Upper lobe of left lung (tissue), 6 donors: ENCODE data around the gene HDHD3. TPM values are rescaled to one million over a fixed set of nuclear protein-coding genes. Genes with fewer than 3 reads are reported as not detected.

Source experiments
- ATAC-seq, 2 donors: fragments of 200-7000 bp; cut with Tn5 transposase; one replicate each; pipeline ENCODE4 v1.9.1; 2022; ENCODE audit warnings: mild to moderate bottlenecking in 2 of 2, moderate library complexity in 2 of 2; ENCODE audit not compliant: low FRiP score in 2 of 2
- DNase-seq, 2 donors: peaks; one replicate each; pipeline ENCODE4 v3.0.0-alpha.2; 2019 to 2020
- H3K27ac ChIP-seq, 4 donors: fragments of 200-600 bp; sonication (generic); one replicate each; pipeline ENCODE4 v1.5.1; 2016 to 2019
- H3K27me3 ChIP-seq, 4 donors: fragments of 200-600 bp; sonication (generic); one replicate each; pipeline ENCODE4 v1.5.1; 2017 to 2019
- H3K36me3 ChIP-seq, 4 donors: fragments of 200-600 bp; sonication (generic); one replicate each; pipeline ENCODE4 v1.5.1; 2016 to 2019
- H3K4me1 ChIP-seq, 4 donors: fragments of 200-600 bp; sonication (generic); one replicate each; pipeline ENCODE4 v1.5.1; 2018 to 2019
- H3K4me3 ChIP-seq, 4 donors: fragments of 200-600 bp; sonication (generic); one replicate each; pipeline ENCODE4 v1.5.1; 2017 to 2019; ENCODE audit warnings: mild to moderate bottlenecking in 2 of 4, moderate library complexity in 1 of 4
- H3K9me3 ChIP-seq, 4 donors: fragments of 200-600 bp; sonication (generic); one replicate each; pipeline ENCODE4 v1.5.1; 2018 to 2019
- EP300 ChIP-seq, 4 donors: sonication (generic); formaldehyde crosslinking; IDR thresholded peaks; one replicate each; pipeline ENCODE4 v1.5.1; 2017; ENCODE audit warnings: antibody characterized with exemption in 4 of 4, control low read depth in 2 of 4
- POLR2A ChIP-seq, 4 donors: fragments of 450-650 bp; IDR thresholded peaks; one replicate each; pipeline ENCODE4 v1.5.1; 2016 to 2017; ENCODE audit warnings: antibody characterized with exemption in 4 of 4, mild to moderate bottlenecking in 2 of 4
- POLR2AphosphoS5 ChIP-seq, 2 donors: sonication (generic); formaldehyde crosslinking; IDR thresholded peaks; one replicate each; pipeline ENCODE4 v1.5.1; 2017; ENCODE audit warnings: antibody characterized with exemption in 2 of 2
- WGBS, 2 donors: methylation state at CpG; one replicate each; pipeline ENCODE4 v1.1.5; 2017 to 2018; 5-methylcytosine and 5-hydroxymethylcytosine counted together
- total RNA-seq, 6 donors: library from RNA; depleted of rRNA in 4 of 6; stranded (reverse); fragments of >200 nt in 4 of 6; gene quantifications; one replicate each; pipeline versions ENCODE4 v1.1.0 to v1.2.1, GENCODE V29; 2016 to 2021
- TF ChIP-seq, protein P1 (sequence below), 6 experiments: fragments of 450-650 bp in 4 of 6; fragments of 200-600 bp in 2 of 6; sonication (generic) in 2 of 6; IDR thresholded peaks; one replicate each; pipeline ENCODE4 v1.5.1; 2016 to 2019; ENCODE audit warnings: antibody characterized with exemption in 6 of 6
- donor health status: DM: no; HTN: no; CAD: no; lungs with moderate emphysema.
- donor health status: DM: no; HTN: yes; CAD: no; lungs with severe emphysema.

HDHD3 gene
- total RNA-seq, 6 donors from 2014 or later = 12.0 to 25.8 (median 19.6) TPM

GRCh38 chr9:113403646-113404045 is 26.9 kb upstream of the HDHD3 start:
- DNase-seq (no peak), ATAC-seq (no peak)
- peak overlapping the region in 2 of 4 donors; percentile 13 to 61 for H3K27ac ChIP-seq
- H3K4me1 ChIP-seq = peaks cover 21 to 37% (median 26%) of the 10 kb centered on the region in 4 donors
- TF ChIP-seq POLR2A (IDR thresholded peaks at IDR 0.05) (no peak), POLR2AphosphoS5 (IDR thresholded peaks at IDR 0.05) (no peak), EP300 (IDR thresholded peaks at IDR 0.05) (no peak)
- TF ChIP-seq, protein P1, sequence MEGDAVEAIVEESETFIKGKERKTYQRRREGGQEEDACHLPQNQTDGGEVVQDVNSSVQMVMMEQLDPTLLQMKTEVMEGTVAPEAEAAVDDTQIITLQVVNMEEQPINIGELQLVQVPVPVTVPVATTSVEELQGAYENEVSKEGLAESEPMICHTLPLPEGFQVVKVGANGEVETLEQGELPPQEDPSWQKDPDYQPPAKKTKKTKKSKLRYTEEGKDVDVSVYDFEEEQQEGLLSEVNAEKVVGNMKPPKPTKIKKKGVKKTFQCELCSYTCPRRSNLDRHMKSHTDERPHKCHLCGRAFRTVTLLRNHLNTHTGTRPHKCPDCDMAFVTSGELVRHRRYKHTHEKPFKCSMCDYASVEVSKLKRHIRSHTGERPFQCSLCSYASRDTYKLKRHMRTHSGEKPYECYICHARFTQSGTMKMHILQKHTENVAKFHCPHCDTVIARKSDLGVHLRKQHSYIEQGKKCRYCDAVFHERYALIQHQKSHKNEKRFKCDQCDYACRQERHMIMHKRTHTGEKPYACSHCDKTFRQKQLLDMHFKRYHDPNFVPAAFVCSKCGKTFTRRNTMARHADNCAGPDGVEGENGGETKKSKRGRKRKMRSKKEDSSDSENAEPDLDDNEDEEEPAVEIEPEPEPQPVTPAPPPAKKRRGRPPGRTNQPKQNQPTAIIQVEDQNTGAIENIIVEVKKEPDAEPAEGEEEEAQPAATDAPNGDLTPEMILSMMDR (IDR thresholded peaks at IDR 0.05) = no peak
- no peak overlapping the region for H3K4me3 ChIP-seq
- H3K27me3 ChIP-seq = no peaks in the 10 kb centered on the region
- WGBS, 2 donors = 48 to 68% methylated on average over 2 of the region's 2 CpGs
- peaks cover 0 to 12% (median 7%) of the 10 kb centered on the region in 4 donors for H3K36me3 ChIP-seq
- H3K9me3 ChIP-seq = no peaks in the 10 kb centered on the region

DNA sequence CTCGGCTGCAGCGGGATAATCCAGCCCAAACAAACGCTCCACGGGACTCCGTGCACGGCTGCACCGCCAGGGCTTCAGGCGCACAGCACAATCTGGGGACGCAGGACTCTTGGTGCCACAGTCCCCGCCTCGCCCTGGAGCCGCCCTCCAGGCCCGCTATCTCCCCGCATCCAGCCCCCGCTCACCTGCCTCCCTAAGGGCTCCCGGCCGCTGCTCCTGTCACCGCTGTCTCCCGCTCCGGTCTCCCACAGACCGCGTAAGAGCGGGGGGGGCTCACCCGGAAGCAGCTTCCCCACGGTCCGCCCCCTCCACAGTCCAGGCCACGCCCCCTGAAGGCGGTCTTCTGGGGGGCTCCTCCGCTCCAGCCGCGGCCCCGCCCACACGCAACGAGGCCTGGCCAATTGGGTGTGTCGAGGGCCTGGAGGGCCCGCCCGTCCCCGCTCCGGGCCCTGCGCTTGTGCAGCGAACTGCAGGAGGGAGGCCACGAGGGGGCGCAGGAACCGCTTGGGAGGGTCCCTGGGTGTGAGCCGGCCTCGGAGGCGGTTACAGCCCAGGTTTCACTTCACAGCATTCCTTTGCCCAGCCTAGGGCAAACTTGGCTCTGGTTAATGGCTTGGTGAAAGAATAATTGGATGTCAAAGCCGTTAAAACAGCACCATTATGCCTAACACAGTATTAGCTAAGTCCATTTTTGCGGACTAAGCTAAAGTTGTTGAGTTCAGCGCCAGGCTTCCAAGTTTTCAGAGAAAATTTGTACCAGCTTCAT is 24.4 kb upstream of the HDHD3 start, which contains the start of gene ALAD:
Gene ALAD, minus strand, starts transcription at position 258 of the 766 bp plus-strand sequence. CDS start 7,725 bp downstream, outside the sequence.
- peak; percentile 99 to 100 for DNase-seq
- no peaks in the 10 kb centered on the region for H3K36me3 ChIP-seq
- peaks cover 20 to 28% (median 23%) of the 10 kb centered on the region in 4 donors for H3K4me1 ChIP-seq
- peak within 1 kb of the TSS; percentile 69 to 85 (median 80) for H3K27ac ChIP-seq
- ATAC-seq = peak; percentile 100
- 4 to 22% methylated on average over 5 to 39 of the region's 50 CpGs for WGBS, 2 donors
- H3K27me3 ChIP-seq = no peaks in the 10 kb centered on the region
- no peaks in the 10 kb centered on the region for H3K9me3 ChIP-seq
- peak within 1 kb of the TSS; percentile 82 to 90 (median 87) for H3K4me3 ChIP-seq
- TF ChIP-seq, protein P1 (IDR thresholded peaks at IDR 0.05) = peak; percentile 95 to 99 (median 98)
- TF ChIP-seq POLR2A (IDR thresholded peaks at IDR 0.05) = peak in 3 of 4 donors; percentile 32 to 79 (median 35)
- TF ChIP-seq POLR2AphosphoS5 (IDR thresholded peaks at IDR 0.05) = peak; percentile 38 to 73
- TF ChIP-seq EP300 (IDR thresholded peaks at IDR 0.05) = no peak

- WGBS, 2 donors = 60 to 78% methylated on average over 3 of the region's 3 CpGs
- ATAC-seq = no peak
- Histone ChIP-seq H3K36me3 (peaks cover 0 to 4% (median 0%) of the 10 kb centered on the region in 4 donors), H3K27me3 (no peaks in the 10 kb centered on the region), H3K27ac (peak overlapping the region in 3 of 4 donors; percentile 8 to 38 (median 24)), H3K4me3 (peak overlapping the region in 2 of 4 donors; percentile 86 to 88), H3K4me1 (peaks cover 20 to 28% (median 23%) of the 10 kb centered on the region in 4 donors), H3K9me3 (no peaks in the 10 kb centered on the region)
- no peak for DNase-seq
- TF ChIP-seq, protein P1 (IDR thresholded peaks at IDR 0.05) = no peak
- TF ChIP-seq POLR2A (IDR thresholded peaks at IDR 0.05) (no peak), EP300 (IDR thresholded peaks at IDR 0.05) (no peak), POLR2AphosphoS5 (IDR thresholded peaks at IDR 0.05) (no peak)
These were observed 22.9 kb upstream of the HDHD3 start for GRCh38 chr9:113399646-113400200.

DNA sequence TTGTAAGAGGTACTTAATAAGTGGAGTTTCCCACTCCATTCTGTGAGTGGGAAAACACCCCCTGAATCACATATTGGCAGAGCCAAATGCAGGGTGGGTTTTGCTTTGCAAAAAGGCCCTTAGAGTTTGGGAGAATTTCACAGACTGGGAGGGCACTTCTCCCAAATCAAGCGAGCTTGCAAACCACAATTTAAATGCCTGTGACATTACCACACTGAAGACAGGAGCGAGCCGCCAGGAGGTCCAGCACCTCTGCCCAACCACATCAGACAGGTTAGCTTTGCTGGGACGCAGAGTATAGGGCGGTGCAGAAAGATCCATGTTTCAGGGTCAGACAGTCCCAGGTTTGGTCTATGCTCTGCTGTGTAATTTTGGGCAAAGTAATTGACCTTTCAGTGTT is 22.0 kb upstream of the HDHD3 start:
- TF ChIP-seq POLR2AphosphoS5 (IDR thresholded peaks at IDR 0.05) (no peak), EP300 (IDR thresholded peaks at IDR 0.05) (no peak), POLR2A (IDR thresholded peaks at IDR 0.05) (no peak)
- TF ChIP-seq, protein P1 (IDR thresholded peaks at IDR 0.05) = no peak
- Histone ChIP-seq H3K27me3 (no peaks in the 10 kb centered on the region), H3K36me3 (peaks cover 0 to 7% (median 0%) of the 10 kb centered on the region in 4 donors), H3K4me3 (no peak overlapping the region), H3K9me3 (no peaks in the 10 kb centered on the region), H3K4me1 (peaks cover 20 to 25% (median 22%) of the 10 kb centered on the region in 4 donors), H3K27ac (peak overlapping the region in 3 of 4 donors; percentile 11 to 33 (median 14))
- WGBS, 2 donors = 76% methylated on average over 5 of the region's 5 CpGs
- ATAC-seq (no peak), DNase-seq (no peak)
